K562 (cell line): ENCODE measurements around the gene ARNT2. TPM values are rescaled to one million over a fixed set of nuclear protein-coding genes. Genes with fewer than 3 reads are reported as not detected.

ENCODE experiments used
- ATAC-seq: fragments of 200-7000 bp; cut with Tn5 transposase; 3 replicates; pipeline ENCODE4 v1.9.1; 2020; ENCODE audit warnings: moderate library complexity
- BruUV-seq: library from RNA; stranded (reverse); fragments of 400-500 nt; replicated peaks from 2 replicates; lab custom pipeline; 2021; lab: Mats Ljungman, UMichigan
- CTCF ChIA-PET: fragments of 300-600 bp; formaldehyde crosslinking; extraction: SDS; loops from one replicate; lab custom pipeline; 2021; ENCODE audit warnings: low intra/inter-chr PET ratio; lab: Yijun Ruan, JAX
- POLR2A ChIA-PET: fragments of 300-600, 350-650 bp; sonication (Branson Sonifier 250); formaldehyde crosslinking; extraction: SDS; loops from one replicate; lab custom pipeline; 2021; ENCODE audit warnings: antibody characterized with exemption, inconsistent platforms; lab: Yijun Ruan, JAX
- DNase-seq, 4 experiments: peaks; one replicate each; pipeline versions ENCODE4 v3.0.0 to v3.0.0-alpha.2; 2011 to 2018; ENCODE audit warnings: low spot score in 3 of 4, mixed read lengths in 3 of 4; ENCODE audit errors: extremely low read depth in 1 of 4
- FAIRE-seq: peaks from 2 replicates; lab custom pipeline; 2011; peaks lifted over from hg19 to GRCh38; lab: Jason Lieb, UNC
- H2AFZ ChIP-seq: 2 replicates; pipeline ENCODE4 v1.6.0; 2011; ENCODE audit warnings: low read depth, low read length, control low read depth, inconsistent platforms
- H3K27ac ChIP-seq: fragments of 200-600 bp; 3 replicates; pipeline ENCODE4 v1.8.0; 2011; ENCODE audit warnings: low read depth, mild to moderate bottlenecking, control low read depth, inconsistent platforms, low read length, moderate library complexity, mixed read lengths; ENCODE audit errors: extremely low read depth
- H3K27me3 ChIP-seq, 2 experiments: fragments of 300-600 bp in 1 of 2; 2 replicates in 1 of 2; 3 replicates in 1 of 2; pipeline versions ENCODE4 v1.6.0 to v1.8.0; 2011; ENCODE audit warnings: inconsistent platforms in 2 of 2, low read length in 2 of 2, mild to moderate bottlenecking in 1 of 2, mixed read lengths in 1 of 2, moderate library complexity in 1 of 2; ENCODE audit not compliant: control insufficient read depth in 2 of 2, insufficient read depth in 2 of 2
- H3K36me3 ChIP-seq: fragments of 300-600 bp; 3 replicates; pipeline ENCODE4 v1.8.0; 2011; ENCODE audit warnings: mild to moderate bottlenecking, low read length, inconsistent platforms; ENCODE audit not compliant: control insufficient read depth, insufficient read depth
- H3K4me1 ChIP-seq, 2 experiments: fragments of 200-600 bp in 1 of 2; replicated peaks in 1 of 2; 2 replicates in 1 of 2; 3 replicates in 1 of 2; pipeline versions ENCODE4 v1.5.1 to v1.8.0; 2011; ENCODE audit warnings: inconsistent platforms in 2 of 2, low read length in 2 of 2, mild to moderate bottlenecking in 1 of 2, mixed read lengths in 1 of 2, moderate library complexity in 1 of 2; ENCODE audit not compliant: control insufficient read depth in 2 of 2, insufficient read depth in 2 of 2
- H3K4me2 ChIP-seq: 2 replicates; pipeline ENCODE4 v1.6.1; 2011; ENCODE audit warnings: low read length, control low read depth, inconsistent platforms, mixed read lengths; ENCODE audit not compliant: insufficient read depth
- H3K4me3 ChIP-seq: fragments of 200-600 bp; sonication (generic), shearing (Covaris generic); 2 replicates; pipeline ENCODE4 v1.5.1; 2016; ENCODE audit warnings: control low read depth, inconsistent platforms
- H3K79me2 ChIP-seq: fragments of 200-600 bp; 3 replicates; pipeline ENCODE4 v1.8.0; 2011; ENCODE audit warnings: low read length, inconsistent platforms; ENCODE audit not compliant: control insufficient read depth, insufficient read depth
- H3K9ac ChIP-seq, 2 experiments: 2 replicates each; pipeline versions ENCODE4 v1.6.0 to v1.6.1; 2011; ENCODE audit warnings: low read depth in 2 of 2, low read length in 2 of 2, control low read depth in 1 of 2, inconsistent platforms in 1 of 2, mild to moderate bottlenecking in 1 of 2, mixed read lengths in 1 of 2; ENCODE audit not compliant: insufficient read depth in 1 of 2
- H3K9me1 ChIP-seq: one replicate; pipeline ENCODE4 v1.6.0; 2011; ENCODE audit warnings: inconsistent platforms, mild to moderate bottlenecking, low read length, moderate library complexity; ENCODE audit not compliant: control insufficient read depth, insufficient read depth
- H3K9me3 ChIP-seq: replicated peaks from 2 replicates; pipeline ENCODE4 v1.5.1; 2011; ENCODE audit warnings: low read depth, low read length, inconsistent platforms; ENCODE audit not compliant: control insufficient read depth, insufficient read depth
- H4K20me1 ChIP-seq: replicated peaks from 2 replicates; pipeline ENCODE4 v1.6.1; 2011; ENCODE audit warnings: low read length, inconsistent platforms, mixed read lengths; ENCODE audit not compliant: control insufficient read depth, insufficient read depth
- BHLHE40 ChIP-seq: IDR thresholded peaks from 2 replicates; pipeline ENCODE4 v1.6.1; 2011; ENCODE audit warnings: low read length, improper control_type of control experiment
- CCAR2 ChIP-seq: fragments of 200-400 bp; formaldehyde crosslinking; IDR thresholded peaks from 2 replicates; pipeline ENCODE4 v1.6.1; 2017; ENCODE audit warnings: mild to moderate bottlenecking, low read depth, low read length
- FOS ChIP-seq: IDR thresholded peaks from 3 replicates; pipeline ENCODE4 v1.6.1; 2011; ENCODE audit not compliant: insufficient read length; ENCODE audit errors: extremely low read depth
- FOXM1 ChIP-seq, 2 experiments: fragments of 450-650 bp in 1 of 2; sonication (generic) in 1 of 2; formaldehyde crosslinking in 1 of 2; IDR thresholded peaks; 2 replicates each; pipeline versions ENCODE4 v1.6.1 to v1.9.0; 2017 to 2022; ENCODE audit warnings: low read depth in 2 of 2, mild to moderate bottlenecking in 2 of 2, missing genetic modification reagents in 1 of 2, moderate library complexity in 1 of 2
- HDAC2 ChIP-seq: fragments of 450-650 bp; IDR thresholded peaks from 2 replicates; pipeline ENCODE4 v1.6.1; 2016; ENCODE audit warnings: mild to moderate bottlenecking
- NCOA6 ChIP-seq: fragments of 450-650 bp; IDR thresholded peaks from 2 replicates; pipeline ENCODE4 v1.6.1; 2017; ENCODE audit warnings: mild to moderate bottlenecking
- NFYB ChIP-seq: IDR thresholded peaks from 2 replicates; pipeline ENCODE4 v1.6.1; 2011; ENCODE audit warnings: mild to moderate bottlenecking, moderate library complexity; ENCODE audit not compliant: insufficient read length; ENCODE audit errors: extremely low read depth
- OTX1 ChIP-seq: fragments of 450-650 bp; formaldehyde crosslinking; IDR thresholded peaks from 2 replicates; pipeline ENCODE4 v1.4.0; 2022; ENCODE audit warnings: mild to moderate bottlenecking
- SMARCA4 ChIP-seq: fragments of 450-650 bp; IDR thresholded peaks from 2 replicates; pipeline ENCODE4 v1.6.1; 2016
- TGIF2 ChIP-seq: sonication (generic); formaldehyde crosslinking; IDR thresholded peaks from 2 replicates; pipeline ENCODE4 v1.8.1; 2022; ENCODE audit warnings: mild to moderate bottlenecking, missing genetic modification reagents, moderate library complexity
- ZFP1 ChIP-seq: fragments of 450-650 bp; formaldehyde crosslinking; IDR thresholded peaks from 2 replicates; pipeline ENCODE4 v1.4.0; 2020; ENCODE audit warnings: mild to moderate bottlenecking, mixed read lengths
- ZNF165 ChIP-seq: fragments of 250-450 bp; sonication (Bioruptor Pico); IDR thresholded peaks from 2 replicates; pipeline ENCODE4 v1.4.0; 2020; ENCODE audit warnings: borderline replicate concordance
- ZNF212 ChIP-seq: fragments of 450-650 bp; formaldehyde crosslinking; IDR thresholded peaks from 2 replicates; pipeline ENCODE4 v1.4.0; 2020; ENCODE audit warnings: mild to moderate bottlenecking
- ZNF76 ChIP-seq: fragments of 250-450 bp; sonication (Bioruptor Pico); IDR thresholded peaks from 2 replicates; pipeline ENCODE4 v1.4.0; 2020; ENCODE audit warnings: mild to moderate bottlenecking, moderate library complexity, borderline replicate concordance
- WGBS: fragments of 100-300 bp; shearing (Covaris generic); methylation state at CpG from one replicate; pipeline ENCODE4 v1.1.6; 2016; ENCODE audit warnings: low coverage, mixed read lengths; ENCODE audit not compliant: insufficient coverage; ENCODE audit errors: missing lambda C conversion rate; 5-methylcytosine and 5-hydroxymethylcytosine counted together
- in situ Hi-C: fragments of 300-500 bp; cut with MboI; formaldehyde crosslinking; loops from 4 replicates; pipeline ENCODE4 v1.15.0; 2018; ENCODE audit warnings: inconsistent platforms, mixed read lengths
- intact Hi-C: fragments of 100-400 bp; cut with micrococcal nuclease; formaldehyde crosslinking; loops from 2 replicates; pipeline ENCODE4 v1.14.2; 2022
- polyA plus RNA-seq, 8 experiments: library from polyadenylated mRNA; depleted of rRNA in 4 of 8; stranded (reverse) in 5 of 8; unstranded in 3 of 8; fragments of >200 nt; fragmentation: Nextera tagmentation in 2 of 8; fragmentation: Illumina TruSeq in 1 of 8; extraction: Ambion mirVana in 2 of 8; extraction: Trizol in 1 of 8; gene quantifications; 2 replicates each; pipeline versions ENCODE4 v1.2.1 to v1.2.3, GENCODE V29; 2011 to 2014; ENCODE audit warnings: inconsistent platforms in 1 of 8, missing spikeins in 1 of 8
- total RNA-seq, 7 experiments: library from RNA; depleted of rRNA in 6 of 7; stranded (reverse); fragments of >200 nt in 6 of 7; fragmentation: Illumina TruSeq in 2 of 7; extraction: Trizol in 2 of 7; gene quantifications; 2 replicates each; pipeline versions ENCODE4 v1.2.1 to v1.2.3, GENCODE V29; 2011 to 2021; ENCODE audit warnings: low replicate concordance in 1 of 7
- TF ChIP-seq, protein P1 (sequence below): fragments of 450-650 bp; formaldehyde crosslinking; IDR thresholded peaks from 2 replicates; pipeline ENCODE4 v1.4.0; 2022; ENCODE audit warnings: missing genetic modification characterization
- TF ChIP-seq, protein P2 (sequence below): fragments of 200-800 bp; sonication (Bioruptor generic); IDR thresholded peaks from 2 replicates; pipeline ENCODE4 v1.6.1; 2017; ENCODE audit warnings: missing genetic modification characterization, missing compliant biosample characterization
- TF ChIP-seq, protein P3 (sequence below): fragments of 450-650 bp; IDR thresholded peaks from 2 replicates; pipeline ENCODE4 v1.6.1; 2016; ENCODE audit warnings: antibody characterized with exemption
- TF ChIP-seq, protein P4 (sequence below): sonication (generic); IDR thresholded peaks from 2 replicates; pipeline ENCODE4 v1.6.1; 2016

The ARNT2 gene
- total and polyA plus RNA-seq, 9 of the 15 experiments (the other 6 are each of a cell fraction or from before 2014, with no cell fraction given): 0.01 TPM; not detected in 8

DNA sequence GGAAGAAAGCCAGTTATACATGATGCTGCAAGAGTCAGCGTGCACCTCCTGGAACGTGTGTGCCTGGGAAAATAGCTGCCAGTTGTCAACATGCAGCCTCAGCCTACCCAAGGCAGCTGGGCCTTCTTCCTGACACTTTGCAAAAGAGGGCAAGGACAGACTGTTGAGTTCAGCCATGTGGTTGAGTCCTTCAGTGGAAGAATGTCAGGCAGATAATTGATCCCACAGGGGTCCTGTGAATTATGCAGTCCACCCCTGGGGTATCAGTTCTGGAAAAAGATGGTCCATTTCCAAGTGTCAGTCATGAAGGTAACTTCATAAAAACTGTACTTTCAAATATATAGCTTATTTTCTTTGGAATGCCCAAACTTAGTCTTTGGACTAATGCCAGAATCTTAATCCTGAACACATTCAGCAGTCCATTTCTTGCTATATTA is 79.6 kb downstream of the ARNT2 start (continued):
- TF ChIP-seq, protein P1, sequence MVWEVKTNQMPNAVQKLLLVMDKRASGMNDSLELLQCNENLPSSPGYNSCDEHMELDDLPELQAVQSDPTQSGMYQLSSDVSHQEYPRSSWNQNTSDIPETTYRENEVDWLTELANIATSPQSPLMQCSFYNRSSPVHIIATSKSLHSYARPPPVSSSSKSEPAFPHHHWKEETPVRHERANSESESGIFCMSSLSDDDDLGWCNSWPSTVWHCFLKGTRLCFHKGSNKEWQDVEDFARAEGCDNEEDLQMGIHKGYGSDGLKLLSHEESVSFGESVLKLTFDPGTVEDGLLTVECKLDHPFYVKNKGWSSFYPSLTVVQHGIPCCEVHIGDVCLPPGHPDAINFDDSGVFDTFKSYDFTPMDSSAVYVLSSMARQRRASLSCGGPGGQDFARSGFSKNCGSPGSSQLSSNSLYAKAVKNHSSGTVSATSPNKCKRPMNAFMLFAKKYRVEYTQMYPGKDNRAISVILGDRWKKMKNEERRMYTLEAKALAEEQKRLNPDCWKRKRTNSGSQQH: no peak
- no peak for TF ChIP-seq ZFP1

DNA sequence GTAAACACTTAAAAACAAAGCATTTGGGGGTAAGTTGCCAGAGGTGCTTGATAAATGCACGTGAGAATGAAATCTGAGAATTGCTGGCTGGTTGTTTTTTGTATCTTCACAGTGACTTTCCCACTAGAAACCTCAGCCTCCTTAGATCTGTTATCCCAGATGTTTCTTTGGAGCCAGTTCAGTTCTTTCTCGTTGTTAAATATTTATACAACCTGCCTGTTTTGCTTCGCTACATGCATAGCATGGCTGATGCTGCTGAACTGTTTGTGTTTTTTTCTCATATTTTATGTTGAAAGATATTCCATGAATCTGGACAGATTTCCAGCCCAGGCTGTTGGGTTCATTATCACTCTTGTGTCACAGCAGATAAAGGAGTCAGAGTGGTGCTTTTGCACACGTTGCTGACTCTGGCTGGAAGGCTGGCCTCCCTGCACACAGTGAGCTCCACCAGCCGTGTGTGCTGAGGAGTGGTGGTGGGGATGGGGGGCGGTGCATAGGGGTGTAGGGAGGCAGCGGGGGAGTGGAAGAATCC is 80.2 kb downstream of the ARNT2 start:
- ChIA-PET CTCF (no interaction called here), POLR2A (no interaction called here)
- H3K27ac ChIP-seq: no peak overlapping the region
- DNase-seq (no peak), ATAC-seq (no peak), FAIRE-seq (no peak)
- no peaks in the 10 kb centered on the region for H3K4me1 ChIP-seq
- H3K79me2 ChIP-seq: no peaks in the 10 kb centered on the region
- no peak for TF ChIP-seq OTX1 (CRISPR knock-in tag)
- no peak for TF ChIP-seq CCAR2
- TF ChIP-seq, protein P2, sequence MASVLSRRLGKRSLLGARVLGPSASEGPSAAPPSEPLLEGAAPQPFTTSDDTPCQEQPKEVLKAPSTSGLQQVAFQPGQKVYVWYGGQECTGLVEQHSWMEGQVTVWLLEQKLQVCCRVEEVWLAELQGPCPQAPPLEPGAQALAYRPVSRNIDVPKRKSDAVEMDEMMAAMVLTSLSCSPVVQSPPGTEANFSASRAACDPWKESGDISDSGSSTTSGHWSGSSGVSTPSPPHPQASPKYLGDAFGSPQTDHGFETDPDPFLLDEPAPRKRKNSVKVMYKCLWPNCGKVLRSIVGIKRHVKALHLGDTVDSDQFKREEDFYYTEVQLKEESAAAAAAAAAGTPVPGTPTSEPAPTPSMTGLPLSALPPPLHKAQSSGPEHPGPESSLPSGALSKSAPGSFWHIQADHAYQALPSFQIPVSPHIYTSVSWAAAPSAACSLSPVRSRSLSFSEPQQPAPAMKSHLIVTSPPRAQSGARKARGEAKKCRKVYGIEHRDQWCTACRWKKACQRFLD (CRISPR knock-in tag): no peak
- TF ChIP-seq HDAC2: no peak
- no peak for TF ChIP-seq NCOA6
- TF ChIP-seq TGIF2 (CRISPR knock-in tag): no peak
- no peak for TF ChIP-seq ZNF212 (CRISPR knock-in tag)
- TF ChIP-seq, protein P3, sequence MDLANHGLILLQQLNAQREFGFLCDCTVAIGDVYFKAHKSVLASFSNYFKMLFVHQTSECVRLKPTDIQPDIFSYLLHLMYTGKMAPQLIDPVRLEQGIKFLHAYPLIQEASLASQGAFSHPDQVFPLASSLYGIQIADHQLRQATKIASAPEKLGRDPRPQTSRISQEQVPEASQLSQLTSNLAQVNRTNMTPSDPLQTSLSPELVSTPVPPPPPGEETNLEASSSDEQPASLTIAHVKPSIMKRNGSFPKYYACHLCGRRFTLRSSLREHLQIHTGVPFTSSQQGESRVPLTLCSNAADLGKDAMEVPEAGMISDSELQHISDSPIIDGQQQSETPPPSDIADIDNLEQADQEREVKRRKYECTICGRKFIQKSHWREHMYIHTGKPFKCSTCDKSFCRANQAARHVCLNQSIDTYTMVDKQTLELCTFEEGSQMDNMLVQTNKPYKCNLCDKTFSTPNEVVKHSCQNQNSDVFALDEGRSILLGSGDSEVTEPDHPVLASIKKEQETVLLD: no peak
- no peak for TF ChIP-seq ZNF165 (CRISPR knock-in tag)
- TF ChIP-seq, protein P4, sequence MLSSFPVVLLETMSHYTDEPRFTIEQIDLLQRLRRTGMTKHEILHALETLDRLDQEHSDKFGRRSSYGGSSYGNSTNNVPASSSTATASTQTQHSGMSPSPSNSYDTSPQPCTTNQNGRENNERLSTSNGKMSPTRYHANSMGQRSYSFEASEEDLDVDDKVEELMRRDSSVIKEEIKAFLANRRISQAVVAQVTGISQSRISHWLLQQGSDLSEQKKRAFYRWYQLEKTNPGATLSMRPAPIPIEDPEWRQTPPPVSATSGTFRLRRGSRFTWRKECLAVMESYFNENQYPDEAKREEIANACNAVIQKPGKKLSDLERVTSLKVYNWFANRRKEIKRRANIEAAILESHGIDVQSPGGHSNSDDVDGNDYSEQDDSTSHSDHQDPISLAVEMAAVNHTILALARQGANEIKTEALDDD: no peak
- no peak for TF ChIP-seq FOS
- no peak for TF ChIP-seq BHLHE40
- TF ChIP-seq ZNF76 (CRISPR knock-in tag): no peak
- TF ChIP-seq FOXM1 (IDR thresholded peaks at IDR 0.05; ENCODE audit: low read depth): no peak
- TF ChIP-seq FOXM1 (CRISPR knock-in tag; IDR thresholded peaks at IDR 0.05; ENCODE audit: low read depth): no peak
- no peak for TF ChIP-seq SMARCA4
- no peak for TF ChIP-seq NFYB
- no TSS peak for BruUV-seq
- no peaks in the 10 kb centered on the region for H4K20me1 ChIP-seq
- H3K9ac ChIP-seq: no peak overlapping the region
- in situ Hi-C loops (no loop called here), intact Hi-C loops (no loop called here)
- no peak overlapping the region for H3K4me3 ChIP-seq
- no peak overlapping the region for H3K4me2 ChIP-seq
- no peaks in the 10 kb centered on the region for H3K36me3 ChIP-seq
- H2AFZ ChIP-seq: no peak overlapping the region
- peaks cover 0 to 2% of the 10 kb centered on the region in 2 experiments; a peak in 3 of 5 replicates for H3K27me3 ChIP-seq
- H3K9me1 ChIP-seq: no peaks in the 10 kb centered on the region
- no peaks in the 10 kb centered on the region for H3K9me3 ChIP-seq
- under 1% methylated on average over 7 of the region's 7 CpGs for WGBS
